Hepatocyte (in vitro differentiated cells): ENCODE results near the gene FRG2B. TPM values are rescaled to one million over a fixed set of nuclear protein-coding genes. Genes with fewer than 3 reads are reported as not detected.
"Not testable (repeated sequence)": the region's sequence is repeated elsewhere in the genome, so short reads cannot be mapped to it uniquely, and the experiment has no call there.

ENCODE experiments used
- DNase-seq: peaks from one replicate; pipeline ENCODE4 v3.0.0-alpha.2; 2016; ENCODE audit warnings: low spot score
- H2AFZ ChIP-seq: fragments of 200-600 bp; sonication (generic); 2 replicates; pipeline ENCODE4 v1.6.0; 2016; ENCODE audit warnings: antibody characterized with exemption, mild to moderate bottlenecking
- H3K27ac ChIP-seq: fragments of 200-600 bp; sonication (generic); 2 replicates; pipeline ENCODE4 v1.5.1; 2016; ENCODE audit warnings: mild to moderate bottlenecking
- H3K27me3 ChIP-seq: fragments of 200-600 bp; sonication (generic); 2 replicates; pipeline ENCODE4 v1.6.1; 2016
- H3K36me3 ChIP-seq: fragments of 200-600 bp; sonication (generic); replicated peaks from 2 replicates; pipeline ENCODE4 v1.5.1; 2016; ENCODE audit warnings: low read depth; ENCODE audit not compliant: insufficient read depth
- H3K4me1 ChIP-seq: fragments of 200-600 bp; sonication (generic); 2 replicates; pipeline ENCODE4 v1.5.1; 2016; ENCODE audit warnings: mild to moderate bottlenecking, moderate library complexity; ENCODE audit not compliant: insufficient read depth
- H3K4me2 ChIP-seq: fragments of 200-600 bp; sonication (generic); 2 replicates; pipeline ENCODE4 v1.6.0; 2016
- H3K4me3 ChIP-seq: fragments of 200-600 bp; sonication (generic); 2 replicates; pipeline ENCODE4 v1.5.1; 2016; ENCODE audit warnings: mild to moderate bottlenecking
- H3K79me2 ChIP-seq: fragments of 200-600 bp; sonication (generic); 2 replicates; pipeline ENCODE4 v1.6.0; 2017; ENCODE audit warnings: mild to moderate bottlenecking
- H3K9me2 ChIP-seq: fragments of 200-600 bp; sonication (generic); replicated peaks from 2 replicates; pipeline ENCODE4 v1.6.0; 2017; ENCODE audit warnings: mild to moderate bottlenecking; ENCODE audit not compliant: insufficient read depth
- H3K9me3 ChIP-seq: fragments of 200-600 bp; sonication (generic); 2 replicates; pipeline ENCODE4 v1.5.1; 2016; ENCODE audit warnings: low read depth, mild to moderate bottlenecking
- H4K20me1 ChIP-seq: fragments of 200-600 bp; sonication (generic); 2 replicates; pipeline ENCODE4 v1.6.0; 2016; ENCODE audit warnings: mild to moderate bottlenecking; ENCODE audit not compliant: insufficient read depth, poor library complexity, severe bottlenecking
- WGBS: methylation state at CpG from one replicate; pipeline ENCODE4 v1.1.6; 2016; ENCODE audit warnings: low lambda C conversion rate; ENCODE audit errors: missing lambda C conversion rate; 5-methylcytosine and 5-hydroxymethylcytosine counted together
- polyA plus RNA-seq: library from polyadenylated mRNA; unstranded; fragments of >200 nt; fragmentation: Nextera tagmentation; extraction: Ambion mirVana; gene quantifications from 2 replicates; pipeline ENCODE4 v1.2.1, GENCODE V29; 2016
- total RNA-seq: library from RNA; depleted of rRNA; stranded (reverse); fragments of >200 nt; gene quantifications from 2 replicates; pipeline ENCODE4 v1.2.3, GENCODE V29; 2014

Gene FRG2B
- total RNA-seq (not detected in 2 replicates), polyA plus RNA-seq (not detected in 2 replicates)

GRCh38 chr10:133626695-133627094 lies at the start of gene FRG2B:
TSS of gene FRG2B (minus strand) at chr10:133626795. CDS start at chr10:133626742, 53 bp downstream.
- H3K9me2 ChIP-seq, H4K20me1 ChIP-seq, H3K4me1 ChIP-seq, H3K4me2 ChIP-seq, H2AFZ ChIP-seq, H3K79me2 ChIP-seq, H3K9me3 ChIP-seq, H3K36me3 ChIP-seq, H3K4me3 ChIP-seq, H3K27me3 ChIP-seq, DNase-seq, H3K27ac ChIP-seq: not testable (repeated sequence)
- 69% methylated on average over 6 of the region's 10 CpGs for WGBS

DNA sequence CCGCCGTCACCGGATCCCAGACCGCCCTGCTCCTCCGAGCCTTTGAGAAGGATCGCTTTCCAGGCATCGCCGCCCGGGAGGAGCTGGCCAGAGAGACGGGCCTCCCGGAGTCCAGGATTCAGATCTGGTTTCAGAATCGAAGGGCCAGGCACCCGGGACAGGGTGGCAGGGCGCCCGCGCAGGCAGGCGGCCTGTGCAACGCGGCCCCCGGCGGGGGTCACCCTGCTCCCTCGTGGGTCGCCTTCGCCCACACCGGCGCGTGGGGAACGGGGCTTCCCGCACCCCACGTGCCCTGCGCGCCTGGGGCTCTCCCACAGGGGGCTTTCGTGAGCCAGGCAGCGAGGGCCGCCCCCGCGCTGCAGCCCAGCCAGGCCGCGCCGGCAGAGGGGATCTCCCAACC lies 40.9 kb upstream of the FRG2B start:
- not testable (repeated sequence) for H3K27me3 ChIP-seq, H3K9me2 ChIP-seq, H3K4me3 ChIP-seq, H3K36me3 ChIP-seq, H2AFZ ChIP-seq, H3K79me2 ChIP-seq, DNase-seq, H3K27ac ChIP-seq, H3K4me2 ChIP-seq, H3K4me1 ChIP-seq, H3K9me3 ChIP-seq, H4K20me1 ChIP-seq
- WGBS: no CpG with 5 or more reads among the region's 40 CpGs

DNA sequence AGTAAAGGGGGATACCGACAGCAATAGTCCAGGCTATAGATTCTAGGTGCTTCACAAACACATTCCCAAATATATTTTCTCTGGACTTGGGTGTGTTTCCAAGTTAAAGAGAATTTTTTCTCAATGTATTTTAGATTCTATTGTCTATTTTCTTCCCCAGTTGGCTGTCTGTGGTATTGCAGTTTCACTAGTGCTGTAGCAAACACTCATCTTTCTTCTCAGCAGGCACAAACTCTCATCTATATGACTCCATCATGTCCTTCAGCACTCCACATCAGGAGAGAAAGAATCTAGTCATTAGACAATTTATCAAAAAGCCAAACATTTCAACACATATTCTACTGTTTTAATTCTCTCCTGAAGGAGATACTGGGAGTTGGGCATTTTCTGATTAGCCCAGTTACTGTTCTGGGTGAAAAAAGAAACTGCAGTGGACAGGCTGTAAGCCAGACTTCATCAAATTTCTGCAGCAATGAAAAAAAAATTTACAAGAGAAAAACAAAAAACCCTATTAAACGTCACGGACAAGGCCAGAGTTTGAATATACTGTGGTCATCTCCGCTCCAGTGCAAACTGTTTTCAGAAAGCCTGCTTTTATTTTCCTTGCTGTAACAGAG lies 37.1 kb upstream of the FRG2B start:
- H3K4me1 ChIP-seq, H2AFZ ChIP-seq, DNase-seq, H3K79me2 ChIP-seq, H3K36me3 ChIP-seq, H4K20me1 ChIP-seq, H3K27ac ChIP-seq, H3K4me3 ChIP-seq, H3K9me2 ChIP-seq, H3K9me3 ChIP-seq, H3K27me3 ChIP-seq, H3K4me2 ChIP-seq: not testable (repeated sequence)
- 86% methylated on average over 4 of the region's 4 CpGs for WGBS

GRCh38 chr10:133661122-133661521 lies 34.5 kb upstream of the FRG2B start:
- H2AFZ ChIP-seq, H3K9me3 ChIP-seq, DNase-seq, H3K36me3 ChIP-seq, H3K27me3 ChIP-seq, H3K27ac ChIP-seq, H3K9me2 ChIP-seq, H3K4me1 ChIP-seq, H3K4me3 ChIP-seq, H3K79me2 ChIP-seq, H4K20me1 ChIP-seq, H3K4me2 ChIP-seq: not testable (repeated sequence)
- WGBS: 62% methylated on average over 2 of the region's 2 CpGs

DNA sequence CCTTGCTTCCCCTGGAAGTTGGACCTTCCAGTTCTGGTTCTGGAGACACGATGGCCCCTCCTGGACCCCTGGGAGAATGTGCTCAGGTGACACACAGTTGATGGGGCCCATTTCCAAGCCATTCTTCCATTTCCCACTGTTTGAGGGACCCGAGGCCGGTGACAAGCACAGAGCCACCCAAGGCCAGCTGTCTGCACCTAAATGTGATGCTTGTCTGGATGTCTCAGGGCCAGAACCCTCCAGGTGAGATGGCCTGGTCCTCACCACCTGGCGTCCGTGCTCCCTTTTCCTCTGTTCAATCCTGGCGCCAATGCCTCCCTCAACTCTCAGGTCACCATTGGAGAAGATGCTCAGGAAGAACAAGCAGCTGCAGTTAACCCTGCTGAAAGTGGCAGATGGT lies 33.9 kb upstream of the FRG2B start:
- H3K9me2 ChIP-seq, H3K36me3 ChIP-seq, H3K4me2 ChIP-seq, DNase-seq, H2AFZ ChIP-seq, H3K79me2 ChIP-seq, H3K27ac ChIP-seq, H3K4me3 ChIP-seq, H3K9me3 ChIP-seq, H3K27me3 ChIP-seq, H3K4me1 ChIP-seq, H4K20me1 ChIP-seq: not testable (repeated sequence)
- WGBS: 55% methylated on average over 6 of the region's 6 CpGs

DNA sequence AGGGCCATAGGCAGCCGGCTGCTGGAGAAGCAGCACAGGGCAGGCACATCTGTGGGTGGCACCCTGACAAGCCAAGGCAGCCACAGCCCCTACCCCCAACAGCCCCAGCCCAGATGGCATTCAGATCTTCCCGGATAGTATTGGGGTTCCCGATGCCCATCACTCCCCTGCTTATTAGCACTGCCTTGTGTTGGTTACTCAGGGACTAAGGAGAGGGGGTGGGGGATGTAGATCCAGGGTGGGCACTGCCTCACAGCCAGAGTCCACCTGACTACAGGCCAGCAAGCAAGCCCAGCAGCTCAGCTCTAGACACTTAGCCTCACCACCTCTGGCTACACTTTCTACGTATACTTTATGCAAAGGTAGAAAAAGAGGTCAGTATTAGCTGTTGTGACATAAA lies 30.7 kb upstream of the FRG2B start:
- H3K27ac ChIP-seq, H3K36me3 ChIP-seq, H3K9me3 ChIP-seq, DNase-seq, H3K4me1 ChIP-seq, H3K4me3 ChIP-seq, H4K20me1 ChIP-seq, H3K9me2 ChIP-seq, H3K27me3 ChIP-seq, H3K4me2 ChIP-seq, H3K79me2 ChIP-seq, H2AFZ ChIP-seq: not testable (repeated sequence)
- 81% methylated on average over 4 of the region's 4 CpGs for WGBS

GRCh38 chr10:133648872-133649455 lies 22.4 kb upstream of the FRG2B start:
- not testable (repeated sequence) for H3K4me3 ChIP-seq, H3K9me2 ChIP-seq, H3K79me2 ChIP-seq, H3K4me1 ChIP-seq, H3K36me3 ChIP-seq, H3K9me3 ChIP-seq, H3K4me2 ChIP-seq, H2AFZ ChIP-seq, DNase-seq, H3K27me3 ChIP-seq, H3K27ac ChIP-seq, H4K20me1 ChIP-seq
- WGBS: 94% methylated on average over 8 of the region's 22 CpGs
